OCI-LY7 (cell line): ENCODE measurements around the gene RUSC1.

ENCODE experiments used
- EZH2phosphoT487 ChIP-seq: fragments of 200-600 bp; sonication (generic); IDR thresholded peaks from 2 replicates; pipeline ENCODE4 v1.6.1; 2018; ENCODE audit warnings: low read depth, borderline replicate concordance, mild to moderate bottlenecking, mixed run types, antibody characterized with exemption, low read length, moderate library complexity, mixed read lengths
- TF ChIP-seq, protein P1 (sequence below): fragments of 200-600 bp; sonication (generic); conservative IDR thresholded peaks from 2 replicates; pipeline ENCODE4 v1.5.1; 2014; ENCODE audit warnings: mild to moderate bottlenecking, antibody characterized with exemption, low read length, moderate library complexity, mixed read lengths

DNA sequence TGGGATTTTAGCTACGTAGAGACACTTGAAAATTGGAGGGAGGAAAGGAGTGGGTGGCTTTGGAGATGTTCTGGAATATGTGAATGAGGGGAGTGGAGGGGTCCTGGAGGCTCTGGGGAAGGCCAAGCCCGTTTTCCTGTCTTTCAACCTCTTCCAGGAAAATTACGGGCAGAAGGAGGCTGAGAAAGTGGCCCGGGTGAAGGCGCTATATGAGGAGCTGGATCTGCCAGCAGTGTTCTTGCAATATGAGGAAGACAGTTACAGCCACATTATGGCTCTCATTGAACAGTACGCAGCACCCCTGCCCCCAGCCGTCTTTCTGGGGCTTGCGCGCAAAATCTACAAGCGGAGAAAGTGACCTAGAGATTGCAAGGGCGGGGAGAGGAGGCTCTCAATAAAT lies 442 bp upstream of the RUSC1 start:
- TF ChIP-seq, protein P1, sequence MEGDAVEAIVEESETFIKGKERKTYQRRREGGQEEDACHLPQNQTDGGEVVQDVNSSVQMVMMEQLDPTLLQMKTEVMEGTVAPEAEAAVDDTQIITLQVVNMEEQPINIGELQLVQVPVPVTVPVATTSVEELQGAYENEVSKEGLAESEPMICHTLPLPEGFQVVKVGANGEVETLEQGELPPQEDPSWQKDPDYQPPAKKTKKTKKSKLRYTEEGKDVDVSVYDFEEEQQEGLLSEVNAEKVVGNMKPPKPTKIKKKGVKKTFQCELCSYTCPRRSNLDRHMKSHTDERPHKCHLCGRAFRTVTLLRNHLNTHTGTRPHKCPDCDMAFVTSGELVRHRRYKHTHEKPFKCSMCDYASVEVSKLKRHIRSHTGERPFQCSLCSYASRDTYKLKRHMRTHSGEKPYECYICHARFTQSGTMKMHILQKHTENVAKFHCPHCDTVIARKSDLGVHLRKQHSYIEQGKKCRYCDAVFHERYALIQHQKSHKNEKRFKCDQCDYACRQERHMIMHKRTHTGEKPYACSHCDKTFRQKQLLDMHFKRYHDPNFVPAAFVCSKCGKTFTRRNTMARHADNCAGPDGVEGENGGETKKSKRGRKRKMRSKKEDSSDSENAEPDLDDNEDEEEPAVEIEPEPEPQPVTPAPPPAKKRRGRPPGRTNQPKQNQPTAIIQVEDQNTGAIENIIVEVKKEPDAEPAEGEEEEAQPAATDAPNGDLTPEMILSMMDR: no peak
- TF ChIP-seq EZH2phosphoT487: no peak
